Mucosa of descending colon (tissue), 3 donors: ENCODE measurements around the gene HLCS. TPM values are rescaled to one million over a fixed set of nuclear protein-coding genes. Genes with fewer than 3 reads are reported as not detected.

Experiments
- ATAC-seq: fragments of 200-7000 bp; cut with Tn5 transposase; one replicate; pipeline ENCODE4 v1.9.1; 2020; ENCODE audit warnings: mild to moderate bottlenecking, moderate library complexity
- DNase-seq, 3 donors: peaks; one replicate each; pipeline ENCODE4 v3.0.0-alpha.2; 2020
- H3K36me3 ChIP-seq: fragments of 200-600 bp; one replicate; pipeline ENCODE4 v1.8.0; 2021; ENCODE audit warnings: low read depth, mild to moderate bottlenecking
- H3K4me1 ChIP-seq: fragments of 200-600 bp; one replicate; pipeline ENCODE4 v1.8.0; 2021; ENCODE audit warnings: low read depth, mild to moderate bottlenecking
- H3K4me3 ChIP-seq: fragments of 200-600 bp; one replicate; pipeline ENCODE4 v1.8.0; 2021; ENCODE audit warnings: mild to moderate bottlenecking
- H3K9me3 ChIP-seq: fragments of 200-600 bp; one replicate; pipeline ENCODE4 v1.8.0; 2021; ENCODE audit warnings: mild to moderate bottlenecking
- intact Hi-C, 2 donors: fragments of 100-400 bp; cut with DNase I in 1 of 2; cut with micrococcal nuclease in 1 of 2; formaldehyde crosslinking; loops; one replicate each; pipeline versions ENCODE4 v1.11.0 to v1.11.1; 2022; cut with DNase I, micrococcal nuclease
- total RNA-seq, 3 donors: library from RNA; stranded (reverse); fragmentation: NEBNext Ultra II Directional in 2 of 3; extraction: Animal tissue kit (Norgen Biotek cat#: 25700) in 2 of 3; gene quantifications; one replicate each; pipeline versions ENCODE4 v1.2.1 to v1.2.4, GENCODE V29; 2021 to 2023
- TF ChIP-seq, protein P1 (sequence below): fragments of 200-600 bp; IDR thresholded peaks from one replicate; pipeline ENCODE4 v1.8.0; 2022; ENCODE audit warnings: antibody characterized with exemption, mild to moderate bottlenecking
- donor health status: DM: no; HTN: no; CAD: no; lungs with moderate emphysema.
- donor health status: DM: no; HTN: no; CAD: no.
- donor health status: DM: no; HTN: yes; CAD: no.

The HLCS gene
- total RNA-seq, 3 donors from 2014 or later, result 13.3 to 16.7 (median 14.9) TPM

DNA sequence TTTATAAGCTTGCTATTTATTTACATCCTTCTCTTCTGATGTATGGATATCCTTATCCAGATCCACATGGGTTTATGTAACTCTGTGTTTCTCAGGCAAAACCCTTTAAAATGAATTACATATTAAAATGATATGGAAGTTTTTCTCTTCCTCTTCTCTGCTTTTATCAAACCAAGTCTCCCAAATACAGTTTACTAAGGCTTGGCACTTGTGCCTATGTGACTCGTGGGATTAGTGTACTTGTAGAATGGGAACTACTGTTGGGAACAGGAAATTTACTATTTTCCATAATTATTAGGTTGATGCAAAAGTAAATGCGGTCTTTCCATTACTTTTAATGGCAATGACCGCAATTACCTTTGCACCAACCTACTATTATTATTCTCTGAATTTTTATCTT is 252.7 kb downstream of the HLCS start:
- no peak overlapping the region for H3K4me3 ChIP-seq
- no peak for ATAC-seq
- TF ChIP-seq, protein P1, sequence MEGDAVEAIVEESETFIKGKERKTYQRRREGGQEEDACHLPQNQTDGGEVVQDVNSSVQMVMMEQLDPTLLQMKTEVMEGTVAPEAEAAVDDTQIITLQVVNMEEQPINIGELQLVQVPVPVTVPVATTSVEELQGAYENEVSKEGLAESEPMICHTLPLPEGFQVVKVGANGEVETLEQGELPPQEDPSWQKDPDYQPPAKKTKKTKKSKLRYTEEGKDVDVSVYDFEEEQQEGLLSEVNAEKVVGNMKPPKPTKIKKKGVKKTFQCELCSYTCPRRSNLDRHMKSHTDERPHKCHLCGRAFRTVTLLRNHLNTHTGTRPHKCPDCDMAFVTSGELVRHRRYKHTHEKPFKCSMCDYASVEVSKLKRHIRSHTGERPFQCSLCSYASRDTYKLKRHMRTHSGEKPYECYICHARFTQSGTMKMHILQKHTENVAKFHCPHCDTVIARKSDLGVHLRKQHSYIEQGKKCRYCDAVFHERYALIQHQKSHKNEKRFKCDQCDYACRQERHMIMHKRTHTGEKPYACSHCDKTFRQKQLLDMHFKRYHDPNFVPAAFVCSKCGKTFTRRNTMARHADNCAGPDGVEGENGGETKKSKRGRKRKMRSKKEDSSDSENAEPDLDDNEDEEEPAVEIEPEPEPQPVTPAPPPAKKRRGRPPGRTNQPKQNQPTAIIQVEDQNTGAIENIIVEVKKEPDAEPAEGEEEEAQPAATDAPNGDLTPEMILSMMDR, result no peak
- peaks cover 16% of the 10 kb centered on the region for H3K4me1 ChIP-seq
- intact Hi-C loops, result no loop called here
- H3K9me3 ChIP-seq, result no peaks in the 10 kb centered on the region
- DNase-seq, result no peak
- no peaks in the 10 kb centered on the region for H3K36me3 ChIP-seq

DNA sequence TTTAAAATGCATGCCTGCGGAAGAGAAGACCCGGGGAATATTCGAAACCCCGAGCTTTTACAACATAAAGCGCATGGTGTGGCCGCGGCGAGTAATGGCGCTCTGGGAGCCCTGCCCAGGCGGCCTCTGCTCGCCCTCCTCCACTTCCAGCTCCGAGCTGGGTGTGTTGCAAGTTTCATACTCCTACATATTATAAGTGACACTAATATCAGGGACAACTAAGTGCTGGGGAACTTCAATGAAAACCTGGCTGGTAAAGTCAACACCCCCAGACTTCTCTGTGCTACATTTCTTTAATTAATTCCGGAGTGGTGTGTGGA is 255.8 kb downstream of the HLCS start:
- ATAC-seq, result peak; percentile 54
- no peaks in the 10 kb centered on the region for H3K9me3 ChIP-seq
- intact Hi-C loops, result no loop called here
- H3K4me1 ChIP-seq, result peaks cover 21% of the 10 kb centered on the region
- TF ChIP-seq, protein P1, result no peak
- DNase-seq, result no peak
- no peaks in the 10 kb centered on the region for H3K36me3 ChIP-seq
- H3K4me3 ChIP-seq, result no peak overlapping the region

DNA sequence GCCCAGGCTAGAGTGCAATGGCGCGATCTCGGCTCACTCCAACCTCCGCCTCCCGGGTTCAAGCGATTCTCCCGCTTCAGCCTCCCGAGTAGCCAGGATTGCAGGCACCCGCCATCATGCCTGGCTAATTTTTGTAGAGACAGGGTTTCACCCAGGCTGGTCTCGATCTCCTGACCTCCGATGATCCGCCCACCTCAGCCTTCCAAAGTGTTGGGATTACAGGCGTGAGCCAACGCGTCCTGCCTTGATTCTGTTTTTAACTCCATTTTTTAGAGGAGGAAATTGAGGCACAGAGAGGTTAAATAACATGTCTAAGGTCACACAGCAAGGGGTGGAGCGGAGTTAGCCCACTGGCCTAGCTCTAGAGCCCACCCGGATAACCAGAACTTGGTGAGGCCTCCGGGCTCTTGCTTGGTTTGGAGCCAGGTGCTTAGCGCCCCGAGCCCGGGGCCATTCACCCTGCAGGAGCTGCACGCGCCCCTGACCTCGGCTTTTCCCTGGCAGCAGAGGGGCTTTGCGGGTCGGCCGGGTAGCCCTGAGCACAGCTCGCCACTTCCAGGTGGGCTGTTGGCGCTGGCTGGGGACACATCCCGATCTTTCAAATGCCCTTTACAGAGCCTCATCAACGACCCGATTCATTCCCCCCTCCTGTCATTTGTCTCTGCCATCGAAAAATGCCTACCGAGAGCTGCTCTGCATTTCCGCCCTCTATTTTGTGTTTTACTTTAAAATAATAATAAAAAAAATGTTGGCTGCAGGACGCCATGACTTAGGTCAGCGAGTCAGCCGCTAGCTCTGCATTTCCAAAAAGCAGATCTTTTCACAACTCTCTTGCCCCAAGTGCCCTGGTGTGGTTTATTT is 256.4 kb downstream of the HLCS start:
- Histone ChIP-seq H3K9me3 (no peaks in the 10 kb centered on the region), H3K4me1 (peaks cover 25% of the 10 kb centered on the region), H3K4me3 (no peak overlapping the region), H3K36me3 (no peaks in the 10 kb centered on the region)
- intact Hi-C loops, result no loop called here
- DNase-seq (no peak), ATAC-seq (no peak)
- TF ChIP-seq, protein P1, result no peak

DNA sequence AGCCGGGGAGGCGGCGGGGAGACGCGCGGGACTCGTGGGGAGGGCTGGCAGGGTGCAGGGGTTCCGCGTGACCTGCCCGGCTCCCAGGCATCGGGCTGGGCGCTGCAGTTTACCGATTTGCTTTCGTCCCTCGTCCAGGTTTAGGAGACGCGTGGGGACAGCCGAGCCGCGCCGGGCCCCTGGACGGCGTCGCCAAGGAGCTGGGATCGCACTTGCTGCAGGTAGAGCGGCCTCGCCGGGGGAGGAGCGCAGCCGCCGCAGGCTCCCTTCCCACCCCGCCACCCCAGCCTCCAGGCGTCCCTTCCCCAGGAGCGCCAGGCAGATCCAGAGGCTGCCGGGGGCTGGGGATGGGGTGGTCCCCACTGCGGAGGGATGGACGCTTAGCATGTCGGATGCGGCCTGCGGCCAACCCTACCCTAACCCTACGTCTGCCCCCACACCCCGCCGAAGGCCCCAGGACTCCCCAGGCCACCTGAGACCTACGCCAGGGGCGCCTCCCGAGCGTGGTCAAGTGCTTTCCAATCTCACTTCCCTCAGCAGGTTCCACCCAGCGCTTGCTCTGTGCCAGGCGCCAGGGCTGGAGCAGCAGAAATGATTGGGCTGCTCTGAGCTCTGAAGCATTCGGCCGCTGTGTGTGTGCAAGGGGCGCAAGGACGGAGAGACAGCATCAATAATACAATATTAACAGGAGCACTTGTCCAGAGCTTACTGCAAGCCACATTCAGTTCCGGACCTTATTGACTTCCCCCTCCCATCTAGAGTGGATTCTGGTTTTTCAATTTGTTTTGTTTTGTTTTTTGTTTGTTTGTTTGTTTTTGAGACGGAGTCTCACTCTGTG is 257.2 kb downstream of the HLCS start:
- Histone ChIP-seq H3K36me3 (no peaks in the 10 kb centered on the region), H3K4me3 (no peak overlapping the region), H3K9me3 (no peaks in the 10 kb centered on the region), H3K4me1 (peaks cover 33% of the 10 kb centered on the region)
- TF ChIP-seq, protein P1, result no peak
- DNase-seq, result no peak
- intact Hi-C loops, result no loop called here
- ATAC-seq, result peak; percentile 16

DNA sequence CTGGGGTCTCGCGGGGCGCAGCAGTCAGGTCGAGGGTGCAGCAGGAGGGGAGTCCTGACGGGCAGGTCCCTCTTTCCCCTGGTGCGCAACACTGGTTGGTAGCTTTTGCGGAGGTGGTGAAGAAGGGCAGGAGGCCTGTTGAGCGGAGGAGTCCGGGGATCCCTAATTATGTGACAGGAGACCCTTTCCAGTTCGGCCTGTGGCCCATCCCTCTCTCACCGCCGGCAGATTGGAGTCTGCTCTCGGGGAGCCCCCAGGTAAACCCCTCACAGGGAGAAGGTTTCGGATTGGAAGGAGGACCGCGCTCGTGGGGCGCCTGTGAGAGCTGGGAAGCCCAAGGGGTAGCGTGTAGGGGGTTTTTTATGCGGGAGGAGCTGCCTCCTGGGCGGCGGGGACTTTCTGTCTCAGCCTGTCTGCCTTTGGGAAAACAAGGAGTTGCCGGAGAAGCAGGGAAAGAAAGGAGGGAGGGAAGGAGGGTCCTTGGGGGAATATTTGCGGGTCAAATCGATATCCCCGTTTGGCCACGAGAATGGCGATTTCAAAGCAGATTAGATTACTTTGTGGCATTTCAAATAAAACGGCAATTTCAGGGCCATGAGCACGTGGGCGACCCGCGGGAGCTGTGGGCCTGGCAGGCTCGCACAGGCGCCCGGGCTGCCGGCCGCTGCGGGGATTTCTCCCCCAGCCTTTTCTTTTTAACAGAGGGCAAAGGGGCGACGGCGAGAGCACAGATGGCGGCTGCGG is 258.0 kb downstream of the HLCS start:
- Histone ChIP-seq H3K4me3 (no peak overlapping the region), H3K36me3 (no peaks in the 10 kb centered on the region), H3K4me1 (peaks cover 34% of the 10 kb centered on the region), H3K9me3 (no peaks in the 10 kb centered on the region)
- TF ChIP-seq, protein P1, result no peak
- intact Hi-C loops, result no loop called here
- ATAC-seq (no peak), DNase-seq (no peak)
